Activated T-helper 17 cell treated with anti-CD3 and anti-CD28 coated beads, Interleukin-2, amount 50 U/mL, for 72 hours (primary cell): Measurements from ENCODE around the gene TRIM65. TPM values are rescaled to one million over a fixed set of nuclear protein-coding genes. Genes with fewer than 3 reads are reported as not detected.

Experiments
- ATAC-seq: fragments of 150-1000 bp; cut with Tn5 transposase; replicated peaks from 2 replicates; pipeline ENCODE4 v1.10.0; 2021; ENCODE audit warnings: mild to moderate bottlenecking, moderate library complexity
- H3K27ac Mint-ChIP-seq: one replicate; pipeline ENCODE4 v1.8.0; 2022; ENCODE audit warnings: mixed read lengths
- H3K27me3 Mint-ChIP-seq: one replicate; pipeline ENCODE4 v1.8.0; 2022; ENCODE audit warnings: mixed read lengths
- H3K36me3 Mint-ChIP-seq: one replicate; pipeline ENCODE4 v1.8.0; 2022; ENCODE audit warnings: low read depth, mild to moderate bottlenecking, mixed read lengths
- H3K4me1 Mint-ChIP-seq: one replicate; pipeline ENCODE4 v1.8.0; 2022; ENCODE audit warnings: mixed read lengths
- H3K4me3 Mint-ChIP-seq: one replicate; pipeline ENCODE4 v1.8.0; 2022; ENCODE audit warnings: mild to moderate bottlenecking, mixed read lengths
- H3K9me3 Mint-ChIP-seq: one replicate; pipeline ENCODE4 v1.8.0; 2022; ENCODE audit warnings: mixed read lengths
- total RNA-seq, 2 donors: library from RNA; stranded (reverse); gene quantifications; one replicate each; pipeline ENCODE4 v1.2.3, GENCODE V29; 2022

The TRIM65 gene
- total RNA-seq, 2 donors from 2014 or later, result 20.3 to 33.9 TPM

GRCh38 chr17:75839942-75840798 is 56.6 kb downstream of the TRIM65 start:
- Mint-ChIP-seq H3K9me3 (no peaks in the 10 kb centered on the region), H3K27ac (no peak overlapping the region)
- no peak for ATAC-seq

More at GRCh38 chr17:75839942-75840798, 56.6 kb downstream of the TRIM65 start:
- Mint-ChIP-seq H3K4me3 (no peak overlapping the region), H3K4me1 (no peaks in the 10 kb centered on the region), H3K36me3 (peaks cover 76% of the 10 kb centered on the region), H3K27me3 (no peaks in the 10 kb centered on the region)

Other genes with a start within 250 kb of the TRIM65 start
- 10 to 100 TPM; 29.7 to 35.6 TPM for gene RECQL5, start 229.8 kb downstream of the TRIM65 start, total RNA-seq
- gene SAP30BP, start 229.6 kb downstream of the TRIM65 start, total RNA-seq, result 10 to 100 TPM; 68.1 to 90.0 TPM
- gene ITGB4, start 175.5 kb downstream of the TRIM65 start, total RNA-seq, result 1 to 10 TPM in 1 of 2 donors, under 1 TPM in 1; 0.54 to 1.2 TPM
- 10 to 100 TPM; 43.4 to 51.4 TPM for gene GALK1, start 131.8 kb downstream of the TRIM65 start, total RNA-seq
- 10 to 100 TPM; 19.0 to 22.1 TPM for gene UNK, start 112.1 kb downstream of the TRIM65 start, total RNA-seq
- 100 to 1,000 TPM; 153 to 160 TPM for gene UNC13D, start 52.5 kb downstream of the TRIM65 start, total RNA-seq
- 100 to 1,000 TPM in 1 of 2 donors, 10 to 100 TPM in 1; 67.4 to 127 TPM for gene WBP2, start 41.6 kb downstream of the TRIM65 start, total RNA-seq
- gene TRIM47, start 18.4 kb downstream of the TRIM65 start, total RNA-seq, result 10 to 100 TPM; 11.0 to 32.4 TPM
- 100 to 1,000 TPM in 1 of 2 donors, 10 to 100 TPM in 1; 74.2 to 113 TPM for gene MRPL38, start 7.9 kb upstream of the TRIM65 start, total RNA-seq
- gene FBF1, start 44.1 kb upstream of the TRIM65 start, total RNA-seq, result 10 to 100 TPM in 1 of 2 donors, 1 to 10 TPM in 1; 9.2 to 10.6 TPM
- 10 to 100 TPM; 24.0 to 35.2 TPM for gene ACOX1, start 82.2 kb upstream of the TRIM65 start, total RNA-seq
- 10 to 100 TPM; 15.3 to 18.5 TPM for gene TEN1, start 82.3 kb upstream of the TRIM65 start, total RNA-seq
- gene CDK3, start 103.9 kb upstream of the TRIM65 start, total RNA-seq, result 1 to 10 TPM; 8.0 to 9.0 TPM
- under 1 TPM in 1 of 2 donors, not detected in 1; 0.11 TPM for gene EVPL, start 130.4 kb upstream of the TRIM65 start, total RNA-seq
- gene SRP68, start 175.6 kb upstream of the TRIM65 start, total RNA-seq, result 100 to 1,000 TPM; 109 to 117 TPM
- 10 to 100 TPM in 1 of 2 donors, 1 to 10 TPM in 1; 7.5 to 14.8 TPM for gene GALR2, start 177.8 kb upstream of the TRIM65 start, total RNA-seq
- 10 to 100 TPM in 1 of 2 donors, 1 to 10 TPM in 1; 6.5 to 13.5 TPM for gene ZACN, start 182.2 kb upstream of the TRIM65 start, total RNA-seq
- 100 to 1,000 TPM; 104 to 117 TPM for gene EXOC7, start 206.8 kb upstream of the TRIM65 start, total RNA-seq
- gene FOXJ1, start 244.3 kb upstream of the TRIM65 start, total RNA-seq, result under 1 TPM in 1 of 2 donors, not detected in 1; 0.15 TPM